PC-3 (cell line): ENCODE measurements around the gene CFAP221.

Experiments used
- CTCF ChIP-seq: fragments of 300-600 bp; sonication (generic); conservative IDR thresholded peaks from 2 replicates; pipeline ENCODE4 v1.5.1; 2017; ENCODE audit warnings: antibody characterized with exemption, low read depth, mild to moderate bottlenecking, low read length
- EZH2 ChIP-seq: fragments of 300-600 bp; sonication (generic); IDR thresholded peaks from one replicate; pipeline ENCODE4 v1.6.1; 2017; ENCODE audit warnings: antibody characterized with exemption, mild to moderate bottlenecking, low read length; ENCODE audit not compliant: unreplicated experiment
- EZH2phosphoT487 ChIP-seq: fragments of 300-600 bp; sonication (generic); IDR thresholded peaks from 2 replicates; pipeline ENCODE4 v1.6.1; 2018; ENCODE audit warnings: mild to moderate bottlenecking, antibody characterized with exemption, low read length, borderline replicate concordance

- TF ChIP-seq CTCF (no peak), EZH2 (no peak), EZH2phosphoT487 (no peak)
These were observed 126.8 kb downstream of the CFAP221 start for GRCh38 chr2:119671016-119671415.
